G401.6 (cell line): ENCODE data around the gene CATSPER3.

Source experiments
- FAIRE-seq: peaks from 2 replicates; lab custom pipeline; 2012; peaks lifted over from hg19 to GRCh38; lab: Jason Lieb, UNC

Gene CATSPER3

GRCh38 chr5:135011355-135012032 lies 43.8 kb downstream of the CATSPER3 start:
- FAIRE-seq: no peak

DNA sequence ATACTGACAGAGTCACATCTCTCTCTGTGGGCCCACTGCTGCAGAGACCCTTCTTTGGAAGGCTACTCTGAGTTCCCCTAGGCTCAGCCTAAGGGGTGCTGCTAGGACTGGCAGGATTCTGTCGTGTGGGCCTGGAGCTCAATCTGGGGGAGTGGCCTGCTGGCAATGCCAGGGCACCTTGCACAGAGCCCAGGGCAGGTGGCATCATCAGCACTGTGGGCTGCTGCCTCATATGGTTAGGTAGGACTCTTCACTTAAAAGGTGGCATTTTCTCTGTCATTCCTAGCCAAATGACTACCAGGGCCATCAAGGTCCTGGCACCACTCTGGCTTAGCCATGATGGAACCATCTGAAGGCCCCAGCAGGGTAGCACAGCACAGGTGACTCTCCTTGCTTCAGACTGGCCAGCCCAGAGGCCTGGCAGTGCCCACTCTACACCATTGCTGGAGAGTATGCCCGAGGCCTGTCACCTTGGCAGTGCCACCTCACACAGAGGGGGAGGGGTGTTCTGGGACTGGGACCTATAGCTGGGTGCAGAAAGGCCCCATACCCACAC lies 44.4 kb downstream of the CATSPER3 start:
- FAIRE-seq: no peak

DNA sequence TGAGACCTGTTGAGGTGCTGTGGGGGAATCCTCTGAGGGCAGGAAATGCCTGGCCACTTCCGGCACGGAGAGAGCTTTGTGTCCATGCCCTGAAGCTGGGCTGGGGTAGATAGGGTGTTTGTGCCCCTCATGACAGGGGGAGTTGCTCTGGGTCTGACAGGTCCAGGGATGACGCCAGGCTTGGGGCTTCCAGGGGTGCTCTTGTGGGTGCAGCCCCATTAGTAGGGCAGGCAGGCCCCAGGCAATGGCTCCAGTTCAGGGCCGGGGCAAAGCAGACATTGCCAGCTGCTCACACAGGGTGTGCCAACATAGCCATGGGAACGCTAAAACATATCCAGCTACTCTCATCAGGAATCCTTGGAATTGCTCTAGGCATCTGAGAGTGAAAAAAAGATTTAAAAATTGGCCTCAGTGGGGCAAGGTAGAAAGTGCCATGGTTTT lies 45.3 kb downstream of the CATSPER3 start:
- no peak for FAIRE-seq

DNA sequence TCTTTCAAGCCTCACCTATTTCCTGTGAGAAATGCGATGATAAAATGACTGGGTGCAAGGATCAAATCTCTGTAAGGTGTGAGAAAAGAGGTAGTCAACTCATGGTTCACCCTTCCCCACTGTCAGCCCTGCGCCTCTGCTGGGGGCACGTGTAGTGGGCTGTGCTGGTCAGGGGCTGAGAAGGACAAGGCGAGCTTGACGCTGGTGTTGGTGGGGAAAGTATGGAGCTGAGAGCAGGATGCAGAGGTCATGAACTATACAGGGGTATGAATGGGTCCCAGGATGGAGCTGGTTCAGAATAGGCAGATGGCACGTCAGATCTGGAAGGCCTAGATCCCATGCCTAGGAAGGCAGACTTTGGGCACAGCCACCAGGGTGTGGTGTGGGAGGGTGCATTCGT lies 45.7 kb downstream of the CATSPER3 start:
- FAIRE-seq: no peak

GRCh38 chr5:135013947-135014570 lies 46.4 kb downstream of the CATSPER3 start:
- no peak for FAIRE-seq

GRCh38 chr5:135015942-135016341 lies 48.2 kb downstream of the CATSPER3 start:
- FAIRE-seq: no peak

- no peak for FAIRE-seq
Measured at GRCh38 chr5:135016861-135017290, 49.2 kb downstream of the CATSPER3 start.

- no peak for FAIRE-seq
Measured at GRCh38 chr5:135018457-135018856, 50.8 kb downstream of the CATSPER3 start.

GRCh38 chr5:135019314-135019713 lies 51.6 kb downstream of the CATSPER3 start:
- no peak for FAIRE-seq

GRCh38 chr5:135020111-135020895 lies 52.6 kb downstream of the CATSPER3 start:
- no peak for FAIRE-seq

GRCh38 chr5:135024956-135025729 lies 57.4 kb downstream of the CATSPER3 start:
- no peak for FAIRE-seq

DNA sequence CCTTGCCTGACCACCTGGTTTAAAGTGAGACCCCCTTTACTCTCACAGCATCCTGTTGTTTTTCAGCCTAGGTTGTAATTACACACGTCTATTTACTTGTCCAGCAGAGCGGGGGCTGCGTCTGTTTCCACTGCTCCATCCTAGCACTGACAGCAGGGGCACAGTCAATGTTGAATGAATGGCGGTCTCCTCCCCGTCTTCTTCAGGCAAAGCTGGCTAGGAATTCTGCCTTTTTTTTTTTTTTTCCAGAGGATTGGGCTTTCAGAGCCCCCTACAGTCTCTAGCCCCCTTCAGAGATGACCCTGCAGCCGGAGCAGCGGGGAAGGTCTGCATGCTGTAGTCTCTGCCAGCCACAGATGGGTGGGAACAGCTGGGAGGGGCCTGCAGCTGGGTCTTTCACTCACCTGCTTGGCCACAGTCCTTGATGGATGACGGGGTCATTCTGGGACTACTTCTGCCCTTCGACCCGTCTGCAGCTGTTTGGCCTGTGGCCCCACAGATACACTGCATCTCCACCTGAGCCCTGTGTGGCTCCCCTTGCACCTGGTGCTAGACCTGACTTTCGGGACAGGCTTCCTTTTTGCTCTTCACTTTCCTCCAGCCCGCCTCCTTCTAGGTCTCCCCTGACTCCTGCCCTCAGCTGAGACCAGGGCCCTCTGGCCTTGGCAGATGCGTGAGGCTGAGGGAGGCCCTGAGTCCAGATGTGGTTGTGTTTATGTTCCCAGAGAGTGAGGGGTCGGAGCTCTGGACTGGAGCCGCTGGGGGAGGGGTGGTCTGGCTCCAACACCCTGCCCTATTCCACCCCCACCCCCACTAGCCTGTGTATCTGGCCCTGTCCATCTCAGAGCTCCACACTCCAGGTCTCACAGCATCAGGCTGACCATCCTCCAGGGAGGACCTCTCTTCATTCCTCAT lies 58.3 kb downstream of the CATSPER3 start:
- FAIRE-seq: no peak

DNA sequence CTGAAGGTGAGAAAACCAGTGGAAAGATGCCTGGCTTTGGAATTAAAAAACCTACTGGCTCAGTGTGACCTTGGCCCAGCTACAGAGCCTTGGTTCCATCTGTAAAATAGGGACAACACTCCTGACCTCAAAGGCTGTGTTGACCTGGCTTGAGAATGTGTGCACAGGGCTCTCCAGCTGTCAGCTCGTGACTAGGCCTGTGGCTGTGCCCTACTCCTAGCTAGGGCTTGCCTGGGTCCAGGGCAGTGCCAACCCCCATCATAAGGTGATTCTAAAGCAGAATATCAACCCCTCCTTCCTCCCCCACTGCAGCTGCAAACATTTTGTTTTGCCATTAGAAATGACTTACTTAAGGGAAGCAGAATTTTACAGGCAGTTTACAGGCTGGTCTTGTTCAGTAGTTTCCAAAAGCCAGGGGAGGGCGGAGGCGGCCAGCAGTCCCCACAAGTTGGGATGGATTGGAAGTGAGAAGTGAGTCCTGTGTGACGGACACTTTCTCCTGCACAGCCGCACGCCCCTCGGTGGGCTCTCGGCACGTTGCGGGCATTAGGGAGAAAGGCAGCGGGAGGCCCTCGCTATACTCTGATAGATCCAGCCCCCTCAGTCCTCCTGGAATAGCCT lies 59.0 kb downstream of the CATSPER3 start:
- FAIRE-seq: no peak

DNA sequence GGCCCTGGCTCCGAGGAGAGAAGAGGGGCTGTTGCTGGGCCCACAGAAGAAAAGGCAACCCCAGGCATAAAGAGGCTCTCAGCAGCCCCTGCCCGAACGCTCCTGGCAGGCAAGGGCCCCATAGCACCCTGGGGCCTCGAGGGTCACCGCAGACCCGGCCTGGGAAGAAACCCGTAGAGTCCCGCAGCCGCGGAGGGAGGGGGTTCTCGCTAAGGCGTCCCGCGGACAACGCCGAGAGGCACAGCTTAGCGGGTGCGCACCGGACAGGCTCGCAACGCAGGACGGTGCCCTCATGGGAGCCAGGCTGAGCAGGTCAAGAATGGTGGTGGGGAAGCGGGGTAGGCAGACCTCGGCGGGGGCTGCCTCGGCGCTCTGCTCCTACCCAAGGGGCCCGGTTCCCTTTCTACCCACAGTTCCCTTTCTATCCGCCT lies 59.6 kb downstream of the CATSPER3 start:
- no peak for FAIRE-seq

DNA sequence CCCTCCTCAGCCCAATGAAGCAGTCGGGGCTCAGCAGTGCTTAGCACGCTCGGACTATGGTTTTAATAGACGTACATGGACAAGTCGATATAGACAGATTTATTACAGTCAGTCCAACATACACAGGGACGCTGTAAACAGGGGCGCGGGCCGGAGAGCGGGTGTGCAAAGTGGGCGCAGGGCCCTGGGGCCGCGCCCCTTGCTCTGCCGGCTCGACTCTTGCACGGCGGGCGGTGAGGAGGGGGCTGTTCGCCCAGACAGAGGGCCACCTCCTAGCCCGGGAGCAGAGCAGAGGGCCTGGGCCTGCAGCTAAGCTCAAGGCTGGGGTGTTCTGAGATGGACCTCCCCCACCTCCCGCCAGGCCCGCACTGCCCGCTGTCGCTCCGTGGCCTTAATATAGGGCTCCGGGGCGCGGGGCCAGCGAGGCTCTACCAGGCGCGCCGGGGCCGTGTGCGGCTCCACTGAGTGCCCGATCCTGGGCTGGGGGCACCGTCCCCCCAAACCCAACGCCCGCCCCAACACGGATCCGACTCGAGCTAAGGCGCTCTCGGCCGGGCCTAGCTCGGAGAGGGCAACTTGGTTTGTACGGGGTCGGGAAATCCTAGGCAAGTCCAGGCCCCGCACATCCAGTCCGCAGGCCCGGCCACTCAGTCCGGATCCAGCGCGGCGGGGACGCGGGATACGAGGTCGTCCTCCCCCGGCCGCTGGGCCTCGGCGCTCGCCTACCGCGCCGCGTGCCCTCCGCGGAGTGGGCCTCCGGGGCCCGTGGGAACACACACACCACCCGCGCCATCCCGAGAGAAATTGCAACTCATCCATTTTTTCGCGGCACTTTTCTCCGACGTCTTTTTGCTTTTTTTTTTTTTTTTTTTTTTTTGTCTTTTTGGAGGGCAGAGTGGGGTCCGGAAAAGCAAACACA lies 60.2 kb downstream of the CATSPER3 start:
- no peak for FAIRE-seq

DNA sequence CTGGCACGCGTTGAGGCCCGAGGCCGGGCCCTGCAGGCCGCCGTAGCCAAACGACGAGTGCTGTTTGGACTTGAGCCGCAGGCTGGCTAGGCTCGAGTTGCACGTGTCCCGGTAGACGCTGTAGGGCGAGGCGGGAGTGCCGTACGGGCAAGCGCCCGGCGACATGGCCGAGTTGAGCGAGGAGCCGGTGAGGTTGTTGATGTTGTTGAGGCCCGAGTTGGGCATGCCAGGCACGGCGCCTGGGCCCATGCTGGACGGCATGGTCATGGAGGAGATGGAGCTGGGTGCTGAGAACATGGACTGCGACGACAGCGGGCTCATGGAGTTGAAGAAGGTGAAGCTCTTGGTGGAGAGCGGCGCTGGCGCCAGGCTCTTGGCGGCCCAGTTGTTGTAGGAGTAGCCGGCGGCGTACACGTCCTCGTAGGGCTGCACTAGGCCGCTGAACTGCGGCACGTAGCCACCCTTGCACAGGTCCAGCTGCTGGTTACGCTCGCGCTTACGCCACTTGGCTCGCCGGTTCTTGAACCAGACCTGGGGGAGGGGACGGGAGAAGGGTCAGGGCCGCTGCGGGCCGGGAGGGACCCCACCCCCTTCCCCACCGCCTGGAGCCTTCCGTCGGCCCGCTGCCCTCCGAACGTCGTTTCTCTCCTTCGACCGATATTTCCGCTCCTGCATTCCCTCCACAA lies 61.2 kb downstream of the CATSPER3 start:
- no peak for FAIRE-seq

DNA sequence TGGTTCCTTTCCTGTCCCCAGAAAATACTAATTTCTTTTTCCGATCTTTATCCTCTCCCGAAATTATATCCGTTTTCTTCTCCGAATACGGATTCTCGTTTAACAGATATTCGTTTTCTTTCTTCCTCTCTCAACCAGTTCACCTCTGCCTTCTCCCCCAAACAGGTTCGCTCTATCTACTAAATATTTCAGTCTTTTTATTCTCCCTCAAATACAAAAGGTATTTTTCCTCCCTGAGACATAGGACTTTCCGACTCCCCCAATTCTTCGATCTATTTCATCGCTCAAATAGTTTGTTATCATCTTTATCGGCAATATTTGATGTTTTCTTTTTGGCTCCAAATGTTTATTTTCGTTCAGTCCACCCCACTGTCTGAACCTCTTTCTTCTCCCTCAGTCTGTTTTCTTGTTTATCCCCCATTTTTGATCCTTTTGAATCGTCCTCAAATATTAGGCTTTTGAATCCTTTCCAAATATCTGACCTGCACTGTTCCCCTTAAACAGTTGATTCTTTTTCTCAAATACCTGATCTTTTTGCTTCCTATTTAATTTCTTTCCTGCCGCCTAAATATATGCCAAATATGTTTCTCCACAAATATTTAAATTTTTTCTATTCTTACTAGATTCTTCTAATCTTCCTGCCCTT lies 61.9 kb downstream of the CATSPER3 start:
- no peak for FAIRE-seq
